A673 (cell line): ENCODE measurements around the gene PACRG.

Source experiments
- CTCF ChIP-seq: fragments of 300-800, 200-600 bp; sonication (generic); conservative IDR thresholded peaks from 2 replicates; pipeline ENCODE4 v1.5.1; 2017; ENCODE audit warnings: low read depth, mild to moderate bottlenecking, antibody characterized with exemption, low read length, moderate library complexity, mixed read lengths
- EZH2 ChIP-seq: fragments of 200-600 bp; sonication (generic); IDR thresholded peaks from 2 replicates; pipeline ENCODE4 v1.6.1; 2017; ENCODE audit warnings: borderline replicate concordance, low read depth, mild to moderate bottlenecking, mixed read lengths, antibody characterized with exemption, low read length; ENCODE audit not compliant: poor library complexity, severe bottlenecking

- no peak for TF ChIP-seq EZH2
- no peak for TF ChIP-seq CTCF
Observed at GRCh38 chr6:162699961-162700360, 27.8 kb upstream of the PACRG start.
